HG03135 (cell line): ENCODE results near the gene LCN1.
"Not testable (repeated sequence)": the region's sequence is repeated elsewhere in the genome, so short reads cannot be mapped to it uniquely, and the experiment has no call there.

Source experiments
- ATAC-seq: cut with Tn5 transposase; IDR thresholded peaks from one replicate; pipeline ENCODE4 v1.9.1; 2021; ENCODE audit warnings: mild to moderate bottlenecking, moderate library complexity; ENCODE audit not compliant: unreplicated experiment

The LCN1 gene

DNA sequence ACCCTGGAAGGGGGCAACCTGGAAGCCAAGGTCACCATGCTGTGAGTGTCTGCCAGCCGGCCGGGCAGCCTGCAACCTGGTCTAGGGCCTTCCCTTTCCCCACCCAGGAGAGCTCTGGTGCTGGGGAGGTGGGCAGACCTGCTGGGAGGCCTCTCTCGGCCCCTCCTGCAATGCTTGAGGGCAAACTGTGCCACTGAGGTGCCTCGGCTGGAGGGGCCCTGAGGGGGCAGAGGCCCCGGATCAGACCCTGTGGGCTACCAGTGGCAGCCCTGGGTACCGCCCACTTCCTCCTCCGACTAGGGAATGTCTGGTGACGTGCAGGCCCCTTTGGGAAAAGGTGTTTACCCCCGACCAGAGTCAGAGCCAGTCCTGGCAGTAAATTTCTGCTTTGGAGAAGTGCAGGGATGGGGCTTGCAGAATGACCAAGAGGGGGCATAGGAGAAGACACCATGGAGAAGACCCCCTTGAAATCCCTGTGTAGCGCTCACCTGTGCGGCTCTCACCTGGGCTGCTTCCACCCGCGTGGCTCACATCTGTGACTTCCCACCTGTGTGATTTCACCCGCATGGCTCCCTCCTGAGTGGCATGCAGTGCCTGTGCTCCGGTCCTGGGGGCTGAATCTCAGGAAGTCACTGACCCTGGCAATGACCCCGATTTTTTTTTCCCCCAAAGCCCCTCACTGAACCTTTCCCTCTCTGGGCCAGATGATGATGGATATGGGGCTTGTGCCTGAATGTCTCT, 1.1 kb downstream of the LCN1 start:
- ATAC-seq, result no peak

- no peak for ATAC-seq
Observed at GRCh38 chr9:135522931-135523330, 1.7 kb downstream of the LCN1 start.

- no peak for ATAC-seq
Observed at GRCh38 chr9:135523521-135524129, 2.4 kb downstream of the LCN1 start.

DNA sequence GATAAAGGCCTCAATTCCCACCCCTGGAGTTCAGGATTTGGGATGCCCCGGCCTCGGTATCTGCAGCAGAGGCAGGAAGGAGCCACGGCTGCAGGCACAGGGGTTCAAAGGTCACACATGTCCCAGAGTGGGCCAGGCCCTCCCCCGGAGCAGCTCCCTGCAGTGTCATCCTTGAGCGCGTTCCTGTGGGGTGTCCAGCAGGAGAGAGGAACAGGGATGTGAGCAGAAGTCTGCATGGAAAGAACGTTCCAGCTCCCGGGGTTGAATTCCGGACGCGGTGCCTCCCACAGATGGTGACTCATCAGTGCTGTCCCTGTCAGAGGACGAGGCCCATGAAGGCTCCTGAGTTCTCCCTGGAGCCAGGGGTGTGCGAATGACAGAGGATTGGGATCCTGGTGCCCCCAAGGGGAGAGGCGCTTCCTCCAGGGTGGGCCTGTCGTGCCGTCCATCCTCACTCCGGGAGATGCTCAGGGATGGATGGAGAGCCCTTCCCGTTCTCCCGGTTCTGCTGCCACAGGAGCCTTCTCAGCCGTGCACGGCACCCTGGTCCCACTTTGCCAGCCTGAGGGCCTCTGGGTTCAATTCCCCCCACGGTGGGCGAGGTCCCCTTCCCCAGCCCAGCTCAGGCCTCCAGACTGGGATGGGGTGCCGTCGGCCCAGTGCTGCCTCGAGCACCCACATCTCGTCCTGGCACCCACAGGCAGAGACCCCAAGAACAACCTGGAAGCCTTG, 3.1 kb downstream of the LCN1 start:
- no peak for ATAC-seq

- ATAC-seq, result no peak
Observed at GRCh38 chr9:135525241-135526088, 4.2 kb downstream of the LCN1 start.

GRCh38 chr9:135526089-135526729, 5.0 kb downstream of the LCN1 start:
- no peak for ATAC-seq

- no peak for ATAC-seq
Observed at GRCh38 chr9:135526730-135527571, 5.7 kb downstream of the LCN1 start.

DNA sequence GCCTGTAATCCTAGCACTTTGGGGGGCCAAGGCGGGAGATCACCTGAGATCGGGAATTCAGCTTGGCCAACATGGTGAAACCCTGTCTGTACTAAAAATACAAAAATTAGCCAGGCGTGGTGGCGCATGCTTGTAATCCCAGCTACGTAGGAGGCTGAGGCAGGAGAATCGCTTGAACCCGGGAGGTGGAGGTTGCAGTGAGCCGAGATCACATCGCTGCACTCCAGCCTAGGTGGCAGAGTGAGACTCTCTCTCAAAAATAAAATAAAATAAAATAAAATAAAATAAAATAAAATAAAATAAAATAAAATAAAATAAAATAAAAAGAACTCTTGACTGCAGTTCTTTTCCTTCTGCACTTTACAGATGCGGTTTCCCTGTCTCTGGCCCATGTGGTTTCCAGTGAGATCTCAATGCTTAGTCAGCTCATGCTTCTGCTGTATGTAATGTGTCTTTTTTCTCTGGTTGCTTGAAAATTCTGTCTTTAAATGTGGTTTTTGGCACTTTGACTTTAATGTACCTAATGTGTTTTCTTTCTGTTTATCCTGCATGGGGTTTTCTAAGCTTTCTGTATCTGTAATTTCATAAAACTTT, 7.7 kb downstream of the LCN1 start:
- not testable (repeated sequence) for ATAC-seq

GRCh38 chr9:135530146-135530545, 8.9 kb downstream of the LCN1 start:
- ATAC-seq, result no peak

DNA sequence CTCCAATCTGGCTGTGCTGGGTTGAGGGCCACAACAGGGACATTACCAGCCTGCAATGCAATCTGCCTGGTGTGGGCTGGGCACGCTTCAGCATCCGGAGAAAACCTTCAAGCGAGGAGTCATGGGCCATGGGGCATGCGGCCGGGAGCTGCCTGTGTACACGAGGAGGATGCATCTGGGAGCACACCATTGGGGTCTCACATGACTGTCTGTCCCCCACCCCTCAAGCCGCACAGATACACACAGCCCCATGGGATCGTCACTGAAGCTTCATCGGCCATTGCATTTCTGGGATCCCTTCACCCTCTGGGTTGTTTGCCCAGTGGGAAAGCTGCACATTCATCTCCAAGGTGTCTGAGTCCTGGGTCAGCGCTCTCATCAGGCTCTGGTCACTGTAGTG, 9.9 kb downstream of the LCN1 start:
- no peak for ATAC-seq

DNA sequence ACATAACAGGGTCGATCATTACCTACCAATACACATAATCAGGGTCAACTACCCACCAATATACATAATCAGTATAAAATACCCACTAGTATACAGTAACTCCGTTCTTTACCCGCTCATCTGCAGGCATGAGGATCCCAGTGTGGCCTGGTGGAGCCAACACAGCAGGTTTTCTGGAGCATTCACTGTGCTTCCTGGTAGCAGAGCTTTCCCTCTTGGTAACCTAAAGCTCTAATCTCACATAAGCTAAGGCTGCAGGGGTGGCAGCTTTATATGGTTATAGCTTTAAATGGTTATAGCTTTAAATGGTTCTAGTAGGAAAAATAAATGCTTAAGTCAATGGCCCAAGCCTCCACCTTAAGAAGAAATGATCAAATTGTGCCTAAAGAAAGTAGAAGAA, 11.9 kb downstream of the LCN1 start:
- ATAC-seq, result no peak

- no peak for ATAC-seq
Observed at GRCh38 chr9:135533674-135534073, 12.4 kb downstream of the LCN1 start.

DNA sequence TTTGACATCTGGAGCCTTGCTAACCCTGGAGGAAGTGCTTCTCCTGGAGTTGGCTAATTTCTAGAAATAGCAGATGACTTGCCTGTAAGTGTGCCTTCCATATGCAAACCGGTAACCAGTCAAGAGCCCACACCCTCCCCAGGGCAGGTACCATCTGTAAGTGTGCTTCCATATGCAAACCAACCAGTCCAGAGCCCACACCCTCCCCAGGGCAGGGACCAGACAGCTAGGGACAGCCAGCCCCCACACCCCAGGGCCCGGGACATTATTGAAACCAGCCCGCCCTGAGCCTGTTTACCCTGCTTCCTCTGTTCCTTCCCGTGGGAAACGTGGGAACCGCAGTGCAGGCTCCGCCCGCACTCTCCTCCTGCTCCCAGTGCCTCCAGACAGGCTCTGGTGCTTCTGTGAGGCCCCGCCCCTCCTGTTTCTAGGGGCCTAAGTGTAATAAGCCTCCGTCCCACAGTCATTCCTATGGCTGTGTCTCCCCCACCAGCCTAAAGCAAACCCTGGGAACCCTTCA, 13.0 kb downstream of the LCN1 start:
- not testable (repeated sequence) for ATAC-seq

- not testable (repeated sequence) for ATAC-seq
Observed at GRCh38 chr9:135534826-135535225, 13.6 kb downstream of the LCN1 start.

- not testable (repeated sequence) for ATAC-seq
Observed at GRCh38 chr9:135535631-135536030, 14.4 kb downstream of the LCN1 start.

- no peak for ATAC-seq
Observed at GRCh38 chr9:135536216-135536615, 15.0 kb downstream of the LCN1 start.

GRCh38 chr9:135543262-135543894, 22.1 kb downstream of the LCN1 start:
- not testable (repeated sequence) for ATAC-seq

GRCh38 chr9:135544981-135545635, 23.9 kb downstream of the LCN1 start:
- ATAC-seq, result no peak
